ENCODE results near the gene EXOSC5. TPM values are rescaled to one million over a fixed set of nuclear protein-coding genes. Genes with fewer than 3 reads are reported as not detected.

The EXOSC5 gene
- total and polyA plus RNA-seq, 12 donors: 4.2 to 73.7 (median 26.6) TPM

DNA sequence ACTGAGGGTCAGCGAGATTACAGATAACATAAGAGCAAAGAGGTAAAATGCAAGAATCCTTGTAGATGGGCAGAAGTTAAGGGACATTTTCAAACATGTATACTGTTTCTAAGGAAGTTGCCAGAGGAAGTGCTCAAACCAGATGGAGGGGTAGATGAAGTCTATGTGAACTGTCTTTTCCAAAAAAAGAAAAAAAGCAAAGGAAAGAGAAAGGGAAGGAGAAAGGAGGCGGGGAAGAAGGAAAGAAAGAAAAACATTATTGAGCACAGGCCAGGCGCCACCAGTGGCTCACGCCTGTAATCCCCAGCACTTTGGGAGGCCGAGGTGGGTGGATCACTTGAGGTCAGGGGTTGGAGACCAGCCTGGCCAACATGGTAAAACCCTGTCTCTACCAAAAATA lies 37.3 kb upstream of the EXOSC5 start:
- TF ChIP-seq POLR2A (IDR thresholded peaks at IDR 0.05) (no peak), CTCF (IDR thresholded peaks at IDR 0.05) (no peak)
- H3K27me3 ChIP-seq: no peaks in the 10 kb centered on the region
- H3K4me3 ChIP-seq: no peak overlapping the region
- H3K9me3 ChIP-seq (replicated peaks in 1 of 3): no peaks in the 10 kb centered on the region
- intact Hi-C loops (cut with DNase I): no loop called here
- DNase-seq: no peak
- no peak overlapping the region for H3K27ac ChIP-seq
- WGBS, 4 donors: 78 to 88% (median 83%) methylated on average over 5 of the region's 5 CpGs
- peaks cover 0 to 17% of the 10 kb centered on the region in 2 donors for H3K36me3 ChIP-seq (replicated peaks in 1 of 2)
- H3K4me1 ChIP-seq (replicated peaks in 1 of 2): peaks cover 5 to 25% of the 10 kb centered on the region in 2 donors

- peaks cover 2 to 19% of the 10 kb centered on the region in 2 donors for H3K4me1 ChIP-seq (replicated peaks in 1 of 2)
- no peak for DNase-seq
- TF ChIP-seq POLR2A (IDR thresholded peaks at IDR 0.05): no peak
- no peak for TF ChIP-seq CTCF (IDR thresholded peaks at IDR 0.05)
- H3K36me3 ChIP-seq (replicated peaks in 1 of 2): peaks cover 0 to 17% of the 10 kb centered on the region in 2 donors
- WGBS, 4 donors: 87 to 91% (median 89%) methylated on average over 13 to 18 of the region's 18 CpGs
- no peaks in the 10 kb centered on the region for H3K9me3 ChIP-seq (replicated peaks in 1 of 3)
- no peak overlapping the region for H3K27ac ChIP-seq
- no peak overlapping the region for H3K4me3 ChIP-seq
- no peaks in the 10 kb centered on the region for H3K27me3 ChIP-seq
- intact Hi-C loops (cut with DNase I): no loop called here
These were observed 36.0 kb upstream of the EXOSC5 start for GRCh38 chr19:41433171-41433570.

DNA sequence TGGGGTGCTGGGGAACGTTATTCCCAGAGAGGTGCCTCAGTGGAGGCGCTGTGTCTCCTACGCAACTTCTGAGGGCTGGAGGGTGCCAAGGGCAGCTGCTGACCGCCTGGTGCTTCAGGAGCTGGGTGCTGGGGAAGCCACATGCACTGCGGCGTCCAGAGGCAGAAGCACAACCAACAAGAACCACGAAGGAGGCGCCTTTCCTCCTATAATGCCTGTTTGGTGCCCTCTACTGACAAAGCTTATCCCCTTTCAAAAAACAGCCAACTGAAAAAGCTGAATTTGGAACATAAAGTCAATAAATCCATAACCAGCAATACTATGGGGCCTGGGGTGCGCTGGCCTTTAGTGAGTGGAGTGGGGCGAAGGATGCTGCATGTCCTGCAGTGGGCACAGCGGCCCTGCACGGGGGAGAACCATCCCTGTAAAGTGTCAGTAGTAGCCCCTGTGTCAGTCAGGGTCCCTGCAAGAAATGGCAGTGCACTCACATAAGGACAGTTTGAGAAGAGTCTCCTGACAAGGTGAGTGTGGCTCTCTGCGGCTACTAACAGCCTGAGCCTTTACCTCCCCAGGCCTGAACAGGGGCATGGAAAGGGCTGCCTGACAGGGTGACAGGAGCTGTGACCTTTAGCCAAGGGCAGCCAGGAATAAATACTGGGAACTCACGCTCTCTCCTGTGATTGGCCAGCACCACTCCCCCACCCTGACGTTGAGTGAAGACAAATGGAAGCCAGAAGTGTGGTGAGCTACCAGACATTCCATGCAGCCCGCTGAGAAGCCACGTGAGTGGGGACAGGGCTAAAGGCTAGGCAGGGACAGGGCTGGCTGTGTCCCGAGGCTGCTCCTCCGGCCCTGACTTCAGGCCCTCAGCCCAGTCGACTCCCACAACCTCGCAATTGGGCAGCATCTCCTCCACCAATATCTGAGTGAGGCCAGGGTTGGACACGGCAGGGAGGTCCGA lies 34.5 kb upstream of the EXOSC5 start:
- Histone ChIP-seq H3K4me3 (no peak overlapping the region), H3K27ac (peak overlapping the region in 4 of 5 donors; percentile 52 to 89 (median 62)), H3K36me3 (replicated peaks in 1 of 2) (peaks cover 0 to 13% of the 10 kb centered on the region in 2 donors), H3K4me1 (replicated peaks in 1 of 2) (peaks cover 15 to 29% of the 10 kb centered on the region in 2 donors), H3K9me3 (replicated peaks in 1 of 3) (no peaks in the 10 kb centered on the region), H3K27me3 (no peaks in the 10 kb centered on the region)
- intact Hi-C loops (cut with DNase I): no loop called here
- WGBS, 4 donors: 45 to 50% (median 47%) methylated on average over 15 to 23 of the region's 23 CpGs
- DNase-seq: peak in 6 of 7 donors; percentile 75 to 91 (median 85)
- TF ChIP-seq POLR2A (IDR thresholded peaks at IDR 0.05) (peak in 1 of 2 donors; percentile 57), CTCF (IDR thresholded peaks at IDR 0.05) (peak; percentile 18 to 55 (median 46))

DNA sequence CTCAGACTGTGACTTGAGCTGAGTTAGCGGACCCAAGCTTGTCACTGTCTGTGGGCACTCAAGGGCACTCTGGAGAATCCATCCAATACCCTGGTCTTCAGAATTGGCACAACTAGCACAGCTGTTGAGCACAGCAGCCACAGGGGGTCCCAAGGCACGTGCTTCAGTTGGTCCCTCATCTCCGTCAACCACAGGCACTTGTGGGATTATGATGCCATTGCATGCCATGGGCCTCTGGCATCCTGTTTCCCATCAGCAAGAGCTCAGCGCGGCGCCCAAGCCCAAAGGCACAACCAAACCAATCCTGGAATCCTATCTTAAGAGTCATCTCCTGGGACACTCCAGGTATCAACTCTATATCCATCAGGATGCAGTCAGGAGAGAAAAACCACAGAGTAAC lies 33.8 kb upstream of the EXOSC5 start:
- no peak for DNase-seq
- WGBS, 4 donors: 74 to 89% (median 82%) methylated on average over 6 of the region's 6 CpGs
- Histone ChIP-seq H3K36me3 (replicated peaks in 1 of 2) (peaks cover 0 to 11% of the 10 kb centered on the region in 2 donors), H3K4me3 (no peak overlapping the region), H3K9me3 (replicated peaks in 1 of 3) (no peaks in the 10 kb centered on the region), H3K27me3 (no peaks in the 10 kb centered on the region), H3K27ac (peak overlapping the region in 3 of 5 donors; percentile 52 to 89 (median 67)), H3K4me1 (replicated peaks in 1 of 2) (peaks cover 15 to 33% of the 10 kb centered on the region in 2 donors)
- TF ChIP-seq POLR2A (IDR thresholded peaks at IDR 0.05) (no peak), CTCF (IDR thresholded peaks at IDR 0.05) (no peak)
- intact Hi-C loops (cut with DNase I): no loop called here
